ENCODE data around the gene GLYATL3.

GLYATL3 gene

DNA sequence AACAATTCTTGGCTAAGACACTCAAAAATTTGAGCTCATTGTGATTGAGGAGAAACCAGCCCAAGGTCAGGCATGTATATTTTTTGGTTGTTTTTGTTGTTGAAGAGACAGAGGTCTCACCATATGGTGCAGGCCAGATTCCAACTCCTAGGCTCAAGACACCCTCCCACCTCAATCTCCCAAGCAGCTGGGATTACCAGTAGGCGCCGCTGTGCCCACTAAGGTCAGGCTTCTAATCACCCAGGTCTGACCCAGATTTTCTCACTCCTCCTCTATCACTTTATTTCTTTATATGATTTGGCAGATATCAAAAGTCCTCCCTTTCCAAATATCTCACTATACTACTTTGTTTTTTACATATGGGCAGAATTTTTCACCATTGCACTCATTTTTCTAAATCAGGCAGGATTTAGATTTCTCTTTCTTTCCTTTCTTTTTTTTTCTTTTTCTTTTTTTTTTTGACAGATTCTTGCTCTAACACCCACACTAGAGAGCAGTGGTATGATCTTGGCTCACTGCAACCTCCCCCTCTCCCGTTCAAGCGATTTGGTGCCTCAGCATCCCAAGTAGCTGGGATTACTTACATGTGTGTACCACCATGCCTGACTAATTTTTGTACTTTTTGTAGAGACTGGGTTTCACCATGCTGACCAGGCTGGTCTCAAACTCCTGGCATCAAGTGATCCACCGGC is 49.0 kb downstream of the GLYATL3 start:
- no peak for DNase-seq (ENCODE audit: low read depth)

GRCh38 chr6:49549691-49550491 is 50.2 kb downstream of the GLYATL3 start:
- no peak for DNase-seq (ENCODE audit: low read depth)

GRCh38 chr6:49550492-49551077 is 50.9 kb downstream of the GLYATL3 start, which contains the start of gene C6orf141:
TSS of gene C6orf141 (plus strand) at chr6:49550668. CDS start at chr6:49550793, 125 bp downstream.
- DNase-seq (ENCODE audit: low read depth) = no peak

GRCh38 chr6:49551078-49551865 is 51.5 kb downstream of the GLYATL3 start:
- DNase-seq (ENCODE audit: low read depth) = no peak

- no peak for DNase-seq (ENCODE audit: low read depth)
These were observed 52.1 kb downstream of the GLYATL3 start for GRCh38 chr6:49551866-49552129.

DNA sequence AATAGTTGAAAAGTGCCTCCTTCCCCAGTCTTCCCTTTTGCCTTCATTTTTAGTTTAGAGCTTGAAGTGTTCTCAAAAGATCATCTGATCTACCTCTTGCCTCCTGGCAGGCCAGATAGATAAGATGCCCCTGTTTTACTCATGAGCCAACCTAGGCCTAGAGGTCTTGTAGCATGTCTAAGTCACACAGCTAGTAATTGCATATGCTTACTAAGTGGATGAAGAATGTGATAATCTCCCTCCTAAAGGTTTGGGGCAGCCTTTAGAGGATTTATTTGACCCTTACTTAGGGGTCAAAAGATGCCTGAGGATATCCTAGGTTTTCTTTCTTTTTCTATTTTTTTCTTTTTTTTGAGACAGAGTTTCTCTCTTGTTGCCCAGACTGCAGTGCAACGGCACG is 52.9 kb downstream of the GLYATL3 start:
- no peak for DNase-seq (ENCODE audit: low read depth)

GRCh38 chr6:49553384-49553783 is 53.7 kb downstream of the GLYATL3 start:
- DNase-seq (ENCODE audit: low read depth) = peak; percentile 68

- no peak for DNase-seq (ENCODE audit: low read depth)
These were observed 56.2 kb downstream of the GLYATL3 start for GRCh38 chr6:49555951-49556350.

DNA sequence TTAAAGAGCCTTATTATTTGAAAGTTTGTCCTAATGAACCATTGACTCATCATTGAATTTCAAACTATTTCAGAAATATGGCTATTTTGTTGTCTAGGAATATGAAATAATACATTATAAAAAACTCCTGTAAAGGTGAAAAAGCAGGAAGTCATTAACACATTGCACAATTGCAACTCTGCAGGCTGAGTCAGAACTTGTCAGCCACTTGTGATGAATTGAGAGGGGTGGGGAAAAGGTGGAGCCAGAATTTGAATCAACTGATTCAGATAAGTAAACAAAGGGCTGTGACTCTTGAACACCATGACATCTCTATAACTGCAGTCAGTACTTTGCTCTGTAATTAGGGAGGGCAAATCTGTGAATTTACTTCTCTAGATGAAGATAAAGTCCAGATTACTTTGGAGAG is 56.7 kb downstream of the GLYATL3 start:
- DNase-seq (ENCODE audit: low read depth) = peak; percentile 71

GRCh38 chr6:49557177-49557576 is 57.5 kb downstream of the GLYATL3 start:
- no peak for DNase-seq (ENCODE audit: low read depth)

DNA sequence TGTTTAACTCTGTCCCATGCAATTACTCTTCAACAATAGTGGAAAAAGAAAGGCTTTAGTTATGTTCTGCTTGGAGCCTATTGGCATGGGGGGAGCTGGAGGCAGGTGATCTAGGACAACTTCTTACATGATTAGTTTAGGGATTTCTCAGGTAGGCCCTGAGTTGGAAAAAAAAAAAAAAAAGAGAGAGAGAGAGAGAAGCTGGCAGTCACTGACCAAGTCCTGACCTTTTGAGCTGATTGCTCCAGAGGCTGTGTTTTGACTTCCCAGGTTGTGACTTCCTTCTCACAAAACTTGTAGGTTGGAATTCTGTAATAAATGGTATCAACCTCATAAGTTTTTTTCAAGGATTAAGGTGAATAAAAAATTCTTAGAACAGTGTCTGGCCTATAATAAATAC is 58.5 kb downstream of the GLYATL3 start:
- DNase-seq (ENCODE audit: low read depth) = no peak

DNA sequence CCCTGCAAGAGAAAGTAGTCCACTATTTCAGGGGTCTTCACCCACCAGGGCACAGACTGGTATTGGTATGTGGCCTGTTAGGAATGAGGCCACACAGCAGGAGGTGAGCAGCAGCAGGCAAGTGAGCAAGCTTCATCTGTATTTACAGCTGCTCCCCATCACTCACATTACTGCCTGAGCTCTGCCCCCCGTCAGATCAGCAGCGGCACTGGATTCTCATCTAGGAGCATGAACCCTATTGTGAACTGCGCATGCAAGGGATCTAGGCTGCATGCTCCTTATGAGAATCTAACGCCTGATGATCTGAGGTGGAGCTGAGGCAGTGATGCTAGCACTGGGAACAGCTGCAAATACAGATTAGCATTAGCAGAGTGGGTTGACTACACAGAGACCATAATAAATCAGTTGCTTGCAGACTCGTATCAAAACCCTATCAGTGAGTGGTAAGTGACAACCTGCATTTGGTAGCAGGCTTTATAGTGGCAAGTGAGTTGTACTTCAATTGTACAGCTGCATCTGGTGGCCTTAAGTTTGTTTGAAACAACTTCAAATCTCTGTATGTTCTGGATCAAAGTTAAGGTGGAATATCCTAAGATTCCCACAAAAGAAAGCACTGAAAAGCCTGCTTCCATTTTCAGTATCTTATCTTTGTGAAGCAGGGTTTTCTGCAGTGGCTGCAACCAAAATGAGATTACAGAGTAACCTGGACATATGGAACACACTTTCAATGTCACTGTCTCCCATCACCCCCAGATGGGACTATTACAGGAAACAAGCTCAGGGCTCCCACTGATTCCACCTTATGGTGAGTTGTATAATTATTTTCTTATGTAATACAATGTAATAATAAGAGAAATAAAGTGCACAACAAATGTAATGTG is 63.5 kb downstream of the GLYATL3 start:
- DNase-seq (ENCODE audit: low read depth) = no peak

DNA sequence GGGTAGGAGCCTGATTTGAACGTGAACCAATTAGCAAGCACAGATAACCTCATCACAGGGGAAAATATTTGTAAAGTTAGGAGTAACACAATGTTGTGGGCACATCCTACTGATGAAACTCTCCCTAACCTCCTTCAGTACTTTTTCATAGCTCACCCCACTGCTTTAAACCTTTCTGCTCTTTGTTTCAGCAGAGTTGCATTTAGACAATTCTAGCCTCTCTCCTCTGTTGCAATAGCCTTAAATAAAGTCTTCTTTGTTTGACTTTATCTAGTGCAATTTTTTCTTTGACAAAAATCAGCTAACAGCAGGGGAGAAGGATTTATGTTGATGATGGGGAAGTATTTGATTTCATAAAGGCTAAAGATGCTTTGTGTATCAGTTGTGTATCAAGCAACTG is 64.8 kb downstream of the GLYATL3 start:
- no peak for DNase-seq (ENCODE audit: low read depth)

DNA sequence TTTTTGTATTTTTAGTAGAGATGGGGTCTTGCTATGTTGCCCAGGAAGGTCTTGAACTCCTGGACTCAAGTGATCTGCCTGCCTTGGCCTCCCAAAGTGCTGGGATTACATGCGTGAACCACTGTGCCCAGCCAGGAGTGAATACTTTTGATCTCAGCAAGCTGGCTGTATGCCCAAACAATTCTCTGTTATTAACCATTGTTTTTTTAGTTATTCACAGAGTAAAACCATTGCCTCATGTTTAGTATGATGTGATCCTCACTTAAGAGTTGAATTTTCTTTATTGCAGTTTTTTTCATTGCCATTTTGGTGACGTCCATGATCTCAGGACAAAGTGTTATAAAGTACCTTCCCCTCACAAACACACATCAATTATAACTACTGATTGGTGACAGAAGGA is 65.5 kb downstream of the GLYATL3 start:
- DNase-seq (ENCODE audit: low read depth) = no peak

DNA sequence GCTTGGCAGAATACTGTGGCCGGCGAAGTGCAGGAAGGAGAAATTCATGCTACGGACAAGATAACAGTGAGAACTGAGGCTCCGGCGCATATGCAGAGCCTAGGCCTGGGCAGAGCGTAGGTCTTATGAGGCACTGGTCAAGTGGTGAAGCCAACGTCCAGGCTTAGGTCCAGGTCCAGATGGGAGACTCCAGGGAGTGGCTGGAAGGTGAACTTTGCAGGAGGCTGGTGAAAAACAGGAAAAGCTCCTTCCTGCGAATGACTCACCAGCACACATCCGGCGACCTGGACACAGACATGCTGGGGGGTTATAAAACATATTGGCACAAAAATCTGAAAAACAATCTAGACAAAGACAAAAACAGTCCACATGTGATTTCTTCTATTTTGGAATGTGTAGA is 66.1 kb downstream of the GLYATL3 start:
- no peak for DNase-seq (ENCODE audit: low read depth)

- DNase-seq (ENCODE audit: low read depth) = no peak
These were observed 70.9 kb downstream of the GLYATL3 start for GRCh38 chr6:49570474-49571079.

GRCh38 chr6:49576618-49577017 is 76.9 kb downstream of the GLYATL3 start:
- no peak for DNase-seq (ENCODE audit: low read depth)
